GM12864 (cell line): ENCODE data around the gene HOXD3.

ENCODE experiments used
- DNase-seq: peaks from one replicate; pipeline ENCODE4 v3.0.0-alpha.2; 2011; ENCODE audit warnings: low read depth
- H3K4me3 ChIP-seq: 2 replicates; pipeline ENCODE4 v1.5.1; 2011; ENCODE audit warnings: mild to moderate bottlenecking, low read depth, low read length, control low read depth
- CTCF ChIP-seq: IDR thresholded peaks from 2 replicates; pipeline ENCODE4 v1.5.1; 2011; ENCODE audit warnings: low read depth, mild to moderate bottlenecking, moderate library complexity, low read length, control low read depth, inconsistent platforms; ENCODE audit errors: missing control alignments

HOXD3 gene

GRCh38 chr2:176147800-176148496 is 9.2 kb upstream of the HOXD3 start:
- no peak overlapping the region for H3K4me3 ChIP-seq
- no peak for TF ChIP-seq CTCF
- no peak for DNase-seq

GRCh38 chr2:176148751-176149421 is 8.2 kb upstream of the HOXD3 start:
- H3K4me3 ChIP-seq, result no peak overlapping the region
- TF ChIP-seq CTCF, result no peak
- DNase-seq, result no peak

- H3K4me3 ChIP-seq, result no peak overlapping the region
- TF ChIP-seq CTCF, result no peak
- no peak for DNase-seq
Observed at GRCh38 chr2:176149481-176149938, 7.6 kb upstream of the HOXD3 start.

GRCh38 chr2:176149939-176150583 is 7.0 kb upstream of the HOXD3 start:
- H3K4me3 ChIP-seq, result no peak overlapping the region
- TF ChIP-seq CTCF, result no peak
- DNase-seq, result no peak

GRCh38 chr2:176150584-176151441 is 6.3 kb upstream of the HOXD3 start:
- DNase-seq, result no peak
- TF ChIP-seq CTCF, result no peak
- H3K4me3 ChIP-seq, result no peak overlapping the region

GRCh38 chr2:176151442-176152287 is 5.4 kb upstream of the HOXD3 start, which contains the start of gene HOXD4:
HOXD4 (plus strand) TSS chr2:176151550; CDS start chr2:176151634, 84 bp downstream.
- no peak for DNase-seq
- H3K4me3 ChIP-seq, result no peak within 1 kb of the TSS
- no peak for TF ChIP-seq CTCF
